KMS-11 (cell line): ENCODE measurements around the gene INKA2.

Experiments
- H2AFZ ChIP-seq: fragments of 200-600 bp; sonication (generic); 2 replicates; pipeline ENCODE4 v1.6.1; 2016; ENCODE audit warnings: antibody characterized with exemption, mixed run types, low read depth
- H3K27ac ChIP-seq: fragments of 200-600 bp; sonication (generic); 2 replicates; pipeline ENCODE4 v1.6.1; 2016; ENCODE audit warnings: mild to moderate bottlenecking, mixed run types
- H3K27me3 ChIP-seq: fragments of 200-600 bp; sonication (generic); 2 replicates; pipeline ENCODE4 v1.6.1; 2017; ENCODE audit warnings: mild to moderate bottlenecking, low read depth, mixed run types, moderate library complexity; ENCODE audit not compliant: insufficient read depth
- H3K36me3 ChIP-seq: fragments of 200-600 bp; sonication (generic); 2 replicates; pipeline ENCODE4 v1.6.1; 2017; ENCODE audit warnings: mild to moderate bottlenecking, mixed run types; ENCODE audit not compliant: insufficient read depth
- H3K4me1 ChIP-seq: fragments of 200-600 bp; sonication (generic); 2 replicates; pipeline ENCODE4 v1.6.1; 2016; ENCODE audit warnings: mild to moderate bottlenecking, low read depth, mixed run types; ENCODE audit not compliant: poor library complexity, severe bottlenecking
- H3K4me2 ChIP-seq: fragments of 200-600 bp; sonication (generic); 2 replicates; pipeline ENCODE4 v1.7.0; 2016; ENCODE audit warnings: mild to moderate bottlenecking, mixed run types
- H3K4me3 ChIP-seq: fragments of 200-600 bp; sonication (generic); IDR thresholded peaks from 2 replicates; pipeline ENCODE4 v1.6.1; 2017; ENCODE audit warnings: low read depth, low read length, mixed read lengths; ENCODE audit not compliant: insufficient read depth
- H3K79me2 ChIP-seq: fragments of 200-600 bp; sonication (generic); 2 replicates; pipeline ENCODE4 v1.6.1; 2016; ENCODE audit warnings: low read depth, mixed run types; ENCODE audit not compliant: insufficient read depth
- H3K9ac ChIP-seq: fragments of 200-600 bp; sonication (generic); 2 replicates; pipeline ENCODE4 v1.6.1; 2016; ENCODE audit warnings: mild to moderate bottlenecking, mixed run types
- H4K20me1 ChIP-seq: fragments of 200-600 bp; sonication (generic); 2 replicates; pipeline ENCODE4 v1.6.1; 2016; ENCODE audit warnings: mild to moderate bottlenecking, mixed run types; ENCODE audit not compliant: insufficient read depth
- TF ChIP-seq, protein P1 (sequence below): fragments of 200-600 bp; sonication (generic); conservative IDR thresholded peaks from 2 replicates; pipeline ENCODE4 v1.6.1; 2017; ENCODE audit warnings: low read depth, mild to moderate bottlenecking, antibody characterized with exemption, low read length, moderate library complexity, mixed read lengths

The INKA2 gene

DNA sequence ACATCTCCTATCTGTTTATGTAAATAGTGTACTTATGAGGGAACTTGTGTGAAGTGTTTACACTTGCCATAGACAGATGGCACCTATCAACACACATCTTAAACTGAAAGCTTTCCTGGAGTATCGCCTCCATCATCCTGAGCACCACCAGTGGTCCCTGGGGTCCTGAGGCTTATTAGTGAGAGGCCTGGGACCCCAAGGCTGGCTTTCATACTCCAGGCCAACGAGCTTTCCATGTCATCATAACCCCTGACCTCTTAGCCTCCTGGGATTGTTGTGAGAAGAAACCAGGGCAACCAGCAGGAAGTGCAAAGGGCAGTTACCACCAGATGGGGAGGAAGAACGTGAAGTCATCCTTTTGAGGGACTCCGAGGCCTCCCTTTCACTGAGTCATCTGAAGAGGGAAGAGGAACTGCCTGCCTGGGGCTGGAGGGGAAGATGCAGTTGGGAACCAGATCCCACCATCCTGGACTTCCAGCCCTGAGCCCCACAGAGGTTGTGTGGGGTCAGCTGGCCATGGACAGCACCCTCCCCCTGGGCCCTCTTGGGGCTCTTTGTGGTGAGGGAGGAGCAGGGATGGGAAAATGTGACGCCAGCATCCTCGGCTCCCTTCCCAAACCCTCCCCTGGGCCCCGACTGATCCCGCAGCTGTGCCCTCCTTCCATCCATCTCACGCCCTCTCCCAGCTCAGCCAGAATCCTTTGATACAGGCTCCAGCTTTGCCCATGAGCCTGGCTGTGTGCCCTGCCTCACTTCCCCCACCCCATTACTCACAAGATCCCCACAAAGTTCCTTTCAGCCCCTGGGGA is 5.8 kb downstream of the INKA2 start:
- no peaks in the 10 kb centered on the region for H3K27me3 ChIP-seq
- H3K27ac ChIP-seq: no peak overlapping the region
- H3K4me1 ChIP-seq: peaks cover 9% of the 10 kb centered on the region
- H3K4me3 ChIP-seq: no peak overlapping the region
- no peak overlapping the region for H3K4me2 ChIP-seq
- no peaks in the 10 kb centered on the region for H3K36me3 ChIP-seq
- H3K9ac ChIP-seq: no peak overlapping the region
- no peaks in the 10 kb centered on the region for H3K79me2 ChIP-seq
- H4K20me1 ChIP-seq: no peaks in the 10 kb centered on the region
- H2AFZ ChIP-seq: no peak overlapping the region
- TF ChIP-seq, protein P1, sequence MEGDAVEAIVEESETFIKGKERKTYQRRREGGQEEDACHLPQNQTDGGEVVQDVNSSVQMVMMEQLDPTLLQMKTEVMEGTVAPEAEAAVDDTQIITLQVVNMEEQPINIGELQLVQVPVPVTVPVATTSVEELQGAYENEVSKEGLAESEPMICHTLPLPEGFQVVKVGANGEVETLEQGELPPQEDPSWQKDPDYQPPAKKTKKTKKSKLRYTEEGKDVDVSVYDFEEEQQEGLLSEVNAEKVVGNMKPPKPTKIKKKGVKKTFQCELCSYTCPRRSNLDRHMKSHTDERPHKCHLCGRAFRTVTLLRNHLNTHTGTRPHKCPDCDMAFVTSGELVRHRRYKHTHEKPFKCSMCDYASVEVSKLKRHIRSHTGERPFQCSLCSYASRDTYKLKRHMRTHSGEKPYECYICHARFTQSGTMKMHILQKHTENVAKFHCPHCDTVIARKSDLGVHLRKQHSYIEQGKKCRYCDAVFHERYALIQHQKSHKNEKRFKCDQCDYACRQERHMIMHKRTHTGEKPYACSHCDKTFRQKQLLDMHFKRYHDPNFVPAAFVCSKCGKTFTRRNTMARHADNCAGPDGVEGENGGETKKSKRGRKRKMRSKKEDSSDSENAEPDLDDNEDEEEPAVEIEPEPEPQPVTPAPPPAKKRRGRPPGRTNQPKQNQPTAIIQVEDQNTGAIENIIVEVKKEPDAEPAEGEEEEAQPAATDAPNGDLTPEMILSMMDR: no peak

DNA sequence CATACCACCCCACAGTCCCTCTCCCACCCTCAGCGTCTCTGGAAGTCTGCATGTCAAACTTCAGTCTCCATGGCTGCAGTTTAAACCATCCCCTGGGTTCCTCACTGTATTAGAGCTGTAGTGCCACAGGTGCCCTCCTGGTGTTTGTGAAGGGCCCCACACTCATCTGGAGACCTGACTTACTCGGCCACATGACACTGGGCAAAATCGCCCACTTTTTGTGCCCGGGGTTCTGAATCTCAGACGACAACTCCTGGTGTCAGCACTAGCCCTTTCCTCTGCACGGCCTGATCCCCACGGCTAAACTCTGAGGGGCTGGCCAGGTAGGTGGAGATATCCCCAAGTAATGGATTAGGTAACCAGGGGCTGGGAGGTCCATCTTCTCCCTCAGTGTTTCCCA is 6.5 kb downstream of the INKA2 start:
- Histone ChIP-seq H3K27me3 (no peaks in the 10 kb centered on the region), H3K4me3 (no peak overlapping the region), H3K27ac (no peak overlapping the region), H3K79me2 (no peaks in the 10 kb centered on the region), H3K4me2 (no peak overlapping the region), H4K20me1 (no peaks in the 10 kb centered on the region), H3K4me1 (peaks cover 6% of the 10 kb centered on the region), H3K9ac (no peak overlapping the region), H3K36me3 (no peaks in the 10 kb centered on the region), H2AFZ (no peak overlapping the region)
- TF ChIP-seq, protein P1: no peak

DNA sequence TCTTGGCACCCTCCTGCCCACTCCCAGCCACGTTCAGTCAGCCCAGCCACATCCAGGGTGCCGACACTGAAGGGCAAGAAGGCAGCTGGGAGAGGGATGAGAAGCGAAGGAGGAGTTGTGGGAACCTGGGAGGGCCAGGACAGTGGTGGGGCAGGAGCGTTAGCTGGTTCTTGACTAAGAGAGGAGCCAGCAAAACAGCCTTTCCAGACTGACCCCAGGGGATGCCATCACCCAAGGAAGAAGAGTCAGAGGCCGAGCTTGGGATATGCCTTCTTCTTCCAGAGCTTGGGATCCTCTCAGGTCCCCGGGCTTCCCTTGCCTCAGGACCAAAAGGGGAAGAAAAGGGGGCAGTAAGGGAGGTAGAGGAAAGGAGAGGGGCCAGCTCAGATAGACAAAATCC is 7.2 kb downstream of the INKA2 start:
- no peaks in the 10 kb centered on the region for H3K79me2 ChIP-seq
- H3K27me3 ChIP-seq: no peaks in the 10 kb centered on the region
- H3K27ac ChIP-seq: no peak overlapping the region
- H2AFZ ChIP-seq: no peak overlapping the region
- no peak overlapping the region for H3K4me2 ChIP-seq
- no peaks in the 10 kb centered on the region for H3K36me3 ChIP-seq
- no peak overlapping the region for H3K9ac ChIP-seq
- no peak overlapping the region for H3K4me3 ChIP-seq
- no peaks in the 10 kb centered on the region for H4K20me1 ChIP-seq
- no peaks in the 10 kb centered on the region for H3K4me1 ChIP-seq
- TF ChIP-seq, protein P1: no peak

DNA sequence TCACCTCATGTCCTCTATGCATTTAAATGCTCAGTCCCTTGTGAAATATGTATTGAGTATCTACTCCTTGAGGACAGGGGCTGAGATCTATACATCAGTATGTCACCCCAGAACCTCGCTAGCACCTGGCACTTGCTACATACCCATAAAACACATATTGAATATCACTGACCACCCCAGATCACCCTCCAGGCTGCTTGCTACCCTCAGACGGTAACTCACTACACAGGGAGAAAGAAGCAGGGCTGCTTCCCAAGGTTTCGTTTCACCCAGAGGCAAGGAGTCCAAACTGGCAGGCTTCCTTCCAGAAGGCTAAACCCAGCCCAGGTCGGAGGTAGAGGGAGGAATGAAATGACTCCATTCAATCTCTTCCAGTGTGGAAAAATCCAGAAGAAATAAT is 8.5 kb downstream of the INKA2 start:
- no peak overlapping the region for H3K4me3 ChIP-seq
- H3K27ac ChIP-seq: no peak overlapping the region
- no peaks in the 10 kb centered on the region for H3K27me3 ChIP-seq
- H4K20me1 ChIP-seq: no peaks in the 10 kb centered on the region
- H3K4me2 ChIP-seq: no peak overlapping the region
- no peak overlapping the region for H3K9ac ChIP-seq
- no peaks in the 10 kb centered on the region for H3K4me1 ChIP-seq
- no peaks in the 10 kb centered on the region for H3K36me3 ChIP-seq
- TF ChIP-seq, protein P1: no peak
- H2AFZ ChIP-seq: no peak overlapping the region
- H3K79me2 ChIP-seq: no peaks in the 10 kb centered on the region
